ENCODE data around the gene SH3PXD2A.
A peak's percentile ranks its signal among the peaks of the same experiment; 100 is the strongest.

Gene SH3PXD2A

GRCh38 chr10:103683851-103684250 is 171.5 kb downstream of the SH3PXD2A start:
- DNase-seq (ENCODE audit: low read depth): no peak

- DNase-seq (ENCODE audit: low read depth): no peak
Observed at GRCh38 chr10:103682631-103683030, 172.7 kb downstream of the SH3PXD2A start.

- DNase-seq (ENCODE audit: low read depth): no peak
Observed at GRCh38 chr10:103681617-103682399, 173.6 kb downstream of the SH3PXD2A start.

- DNase-seq (ENCODE audit: low read depth): no peak
Observed at GRCh38 chr10:103680869-103681236, 174.5 kb downstream of the SH3PXD2A start.

GRCh38 chr10:103679096-103679790 is 176.1 kb downstream of the SH3PXD2A start:
- DNase-seq (ENCODE audit: low read depth): no peak

- peak; percentile 98 for DNase-seq (ENCODE audit: low read depth)
Observed at GRCh38 chr10:103678178-103678526, 177.2 kb downstream of the SH3PXD2A start.

GRCh38 chr10:103677486-103678177 is 177.7 kb downstream of the SH3PXD2A start:
- DNase-seq (ENCODE audit: low read depth): no peak

- peak; percentile 96 for DNase-seq (ENCODE audit: low read depth)
Observed at GRCh38 chr10:103676851-103677417, 178.4 kb downstream of the SH3PXD2A start.

- DNase-seq (ENCODE audit: low read depth): peak; percentile 89
Observed at GRCh38 chr10:103676058-103676785, 179.2 kb downstream of the SH3PXD2A start.

- no peak for DNase-seq (ENCODE audit: low read depth)
Observed at GRCh38 chr10:103673606-103674005, 181.8 kb downstream of the SH3PXD2A start.

GRCh38 chr10:103672345-103672744 is 183.0 kb downstream of the SH3PXD2A start:
- no peak for DNase-seq (ENCODE audit: low read depth)

GRCh38 chr10:103671126-103671895 is 184.1 kb downstream of the SH3PXD2A start:
- DNase-seq (ENCODE audit: low read depth): no peak

- no peak for DNase-seq (ENCODE audit: low read depth)
Observed at GRCh38 chr10:103669944-103670343, 185.4 kb downstream of the SH3PXD2A start.

- DNase-seq (ENCODE audit: low read depth): no peak
Observed at GRCh38 chr10:103669243-103669929, 186.0 kb downstream of the SH3PXD2A start.

GRCh38 chr10:103668351-103669242 is 186.8 kb downstream of the SH3PXD2A start:
- DNase-seq (ENCODE audit: low read depth): peak; percentile 36

- peak; percentile 26 for DNase-seq (ENCODE audit: low read depth)
Observed at GRCh38 chr10:103667356-103667755, 188.0 kb downstream of the SH3PXD2A start.

GRCh38 chr10:103666762-103667150 is 188.6 kb downstream of the SH3PXD2A start:
- no peak for DNase-seq (ENCODE audit: low read depth)

GRCh38 chr10:103666087-103666761 is 189.2 kb downstream of the SH3PXD2A start:
- peak; percentile 47 for DNase-seq (ENCODE audit: low read depth)
